ENCODE data around the gene CDH9.

GRCh38 chr5:27015758-27016157, 22.6 kb downstream of the CDH9 start:
- TF ChIP-seq, protein P1, sequence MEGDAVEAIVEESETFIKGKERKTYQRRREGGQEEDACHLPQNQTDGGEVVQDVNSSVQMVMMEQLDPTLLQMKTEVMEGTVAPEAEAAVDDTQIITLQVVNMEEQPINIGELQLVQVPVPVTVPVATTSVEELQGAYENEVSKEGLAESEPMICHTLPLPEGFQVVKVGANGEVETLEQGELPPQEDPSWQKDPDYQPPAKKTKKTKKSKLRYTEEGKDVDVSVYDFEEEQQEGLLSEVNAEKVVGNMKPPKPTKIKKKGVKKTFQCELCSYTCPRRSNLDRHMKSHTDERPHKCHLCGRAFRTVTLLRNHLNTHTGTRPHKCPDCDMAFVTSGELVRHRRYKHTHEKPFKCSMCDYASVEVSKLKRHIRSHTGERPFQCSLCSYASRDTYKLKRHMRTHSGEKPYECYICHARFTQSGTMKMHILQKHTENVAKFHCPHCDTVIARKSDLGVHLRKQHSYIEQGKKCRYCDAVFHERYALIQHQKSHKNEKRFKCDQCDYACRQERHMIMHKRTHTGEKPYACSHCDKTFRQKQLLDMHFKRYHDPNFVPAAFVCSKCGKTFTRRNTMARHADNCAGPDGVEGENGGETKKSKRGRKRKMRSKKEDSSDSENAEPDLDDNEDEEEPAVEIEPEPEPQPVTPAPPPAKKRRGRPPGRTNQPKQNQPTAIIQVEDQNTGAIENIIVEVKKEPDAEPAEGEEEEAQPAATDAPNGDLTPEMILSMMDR (conservative IDR thresholded peaks at IDR 0.05), result no peak
- no peak for TF ChIP-seq ZFX (IDR thresholded peaks at IDR 0.05)

Data from C4-2B (cell line).